Stimulated activated CD4-positive, alpha-beta T cell treated with anti-CD3 and anti-CD28 coated beads, TNF-alpha, amount 100 ng/mL, for 1 hour (primary cell): ENCODE measurements around the gene NID1.
"Not testable (repeated sequence)": the region's sequence is repeated elsewhere in the genome, so short reads cannot be mapped to it uniquely, and the experiment has no call there.

ENCODE experiments used
- DNase-seq, 3 donors: peaks; one replicate each; pipeline ENCODE4 v3.0.0-alpha.2; 2020; ENCODE audit warnings: low read depth in 3 of 3, low spot score in 1 of 3

NID1 gene

DNA sequence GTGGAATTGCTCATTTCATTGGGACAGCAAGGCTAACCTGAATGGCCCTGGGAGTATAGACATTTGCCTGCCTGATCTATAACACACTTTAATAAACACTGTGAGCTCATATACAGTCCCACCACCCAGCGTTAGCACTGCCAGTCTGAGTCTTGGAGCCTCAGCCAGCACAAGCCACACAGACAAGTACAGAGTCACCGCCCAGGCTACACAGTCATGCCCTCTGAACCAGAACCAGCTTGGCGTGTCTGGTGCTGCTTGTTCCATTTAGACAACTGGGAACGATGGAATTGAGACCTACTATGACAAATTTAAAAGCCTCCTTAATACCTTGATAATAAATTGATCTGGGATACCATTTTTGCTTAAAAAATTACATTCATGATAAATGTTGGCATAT lies 31.6 kb downstream of the NID1 start:
- no peak for DNase-seq

GRCh38 chr1:236030534-236030933 lies 34.4 kb downstream of the NID1 start:
- no peak for DNase-seq

DNA sequence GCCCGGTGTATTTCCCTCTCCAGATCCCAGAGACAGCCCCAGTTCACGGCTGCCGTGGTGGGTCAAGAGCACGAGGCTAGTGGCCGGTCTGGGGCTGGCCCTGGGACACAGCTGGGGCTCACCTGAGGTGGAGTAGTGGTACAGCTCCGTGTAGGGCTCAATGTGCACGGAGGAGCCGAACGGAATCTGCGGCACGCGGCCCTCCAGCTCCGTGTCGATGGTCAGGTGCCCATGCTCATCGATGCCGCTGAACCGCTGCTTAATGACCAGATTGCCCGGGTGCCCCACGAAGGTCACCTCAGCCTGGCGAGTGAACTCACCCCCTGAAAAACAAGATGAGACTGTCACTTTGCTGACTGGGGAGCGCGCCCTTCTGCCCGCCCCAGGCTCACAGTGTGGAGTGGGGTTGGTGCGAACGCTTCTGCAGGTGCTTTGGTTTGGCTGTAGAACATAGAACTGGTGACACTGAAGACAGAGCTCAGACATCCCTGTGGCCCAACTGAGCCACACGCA lies 35.4 kb downstream of the NID1 start:
- no peak for DNase-seq

- no peak for DNase-seq
Observed at GRCh38 chr1:236027104-236027503, 37.8 kb downstream of the NID1 start.

DNA sequence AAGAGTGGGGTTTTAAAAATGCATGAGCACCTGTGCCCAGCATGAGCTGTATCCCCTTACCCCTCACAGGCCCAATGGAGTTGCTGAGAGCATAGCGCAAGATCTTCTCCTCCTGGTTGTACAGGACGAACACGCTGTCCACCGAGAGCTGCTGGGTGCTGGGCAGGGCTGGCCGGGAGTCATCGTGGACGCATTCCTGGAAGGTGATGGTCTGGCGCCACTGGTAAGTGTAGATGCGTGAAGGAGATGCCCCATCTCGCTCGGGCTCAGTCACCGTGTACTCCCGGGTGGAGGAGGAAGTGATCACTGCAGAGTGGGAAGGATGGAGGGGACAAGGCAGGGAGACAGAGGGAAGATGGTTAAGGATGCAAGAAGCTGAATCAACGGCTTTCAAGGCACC lies 39.1 kb downstream of the NID1 start:
- no peak for DNase-seq

DNA sequence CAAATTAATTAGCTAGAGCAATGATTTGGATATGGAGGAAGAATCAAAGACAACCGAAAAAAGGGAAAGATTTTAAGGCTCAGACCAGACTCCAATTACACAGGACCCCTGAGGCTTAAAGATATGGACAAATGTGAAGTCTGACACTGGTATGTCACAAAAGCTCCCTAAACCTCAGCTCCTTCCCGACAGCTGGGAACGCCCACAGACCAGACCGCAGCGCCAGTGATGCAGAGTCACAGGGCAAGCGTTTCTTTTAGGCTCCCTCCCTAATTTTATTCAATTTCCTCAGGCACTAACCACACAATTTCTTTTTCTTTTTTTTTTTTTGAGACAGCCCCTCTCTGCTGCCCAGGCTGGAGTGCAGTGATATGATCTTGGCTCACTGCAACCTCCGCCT lies 40.2 kb downstream of the NID1 start:
- no peak for DNase-seq

GRCh38 chr1:236023926-236024565 lies 40.8 kb downstream of the NID1 start:
- DNase-seq: no peak

- no peak for DNase-seq
Observed at GRCh38 chr1:236021424-236022135, 43.3 kb downstream of the NID1 start.

GRCh38 chr1:236020359-236021219 lies 44.3 kb downstream of the NID1 start:
- no peak for DNase-seq

- no peak for DNase-seq
Observed at GRCh38 chr1:236018885-236019453, 45.9 kb downstream of the NID1 start.

GRCh38 chr1:236016782-236017400 lies 48.0 kb downstream of the NID1 start:
- no peak for DNase-seq

DNA sequence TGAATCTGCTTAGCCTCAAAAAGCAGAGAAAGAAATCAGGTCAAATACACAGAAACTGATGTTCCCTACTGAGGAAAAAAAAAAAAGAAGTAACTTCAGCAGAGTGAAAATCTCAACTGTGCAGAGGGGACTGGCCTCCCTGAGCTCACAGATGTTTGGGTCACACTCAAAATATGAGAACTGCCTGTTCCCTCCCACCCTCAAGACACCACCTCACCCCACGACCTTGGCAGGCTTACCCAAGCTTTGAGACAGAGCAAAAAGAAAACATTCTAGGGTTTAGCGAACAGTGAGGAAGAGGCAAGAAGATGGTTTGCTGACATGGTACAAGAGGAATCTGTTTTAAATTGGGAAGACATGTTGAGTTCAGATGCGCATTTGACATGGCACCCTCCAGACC lies 48.8 kb downstream of the NID1 start:
- no peak for DNase-seq

- DNase-seq: no peak
Observed at GRCh38 chr1:236015539-236015938, 49.4 kb downstream of the NID1 start.

- DNase-seq: no peak
Observed at GRCh38 chr1:236013330-236013729, 51.6 kb downstream of the NID1 start.

- DNase-seq: no peak
Observed at GRCh38 chr1:236011641-236012040, 53.2 kb downstream of the NID1 start.

DNA sequence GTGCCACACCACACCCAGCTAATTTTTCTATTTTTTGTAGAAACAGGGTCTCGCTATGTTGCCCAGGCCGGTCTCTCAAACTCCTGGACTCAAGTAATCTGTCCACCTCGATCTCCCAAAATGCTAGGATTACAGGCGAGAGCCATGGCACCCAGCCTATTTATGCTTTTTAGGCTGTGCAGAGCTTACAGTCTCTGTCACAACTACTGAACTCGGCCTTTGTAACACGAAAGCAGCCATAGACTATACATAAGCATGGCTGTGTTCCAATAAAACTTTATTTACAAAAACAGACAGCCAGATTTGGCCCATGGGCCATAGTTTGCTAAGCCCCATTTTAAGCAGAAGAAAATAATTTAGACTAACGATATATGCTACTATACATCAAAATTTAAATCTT lies 54.4 kb downstream of the NID1 start:
- no peak for DNase-seq

GRCh38 chr1:236009857-236010256 lies 55.0 kb downstream of the NID1 start:
- no peak for DNase-seq

DNA sequence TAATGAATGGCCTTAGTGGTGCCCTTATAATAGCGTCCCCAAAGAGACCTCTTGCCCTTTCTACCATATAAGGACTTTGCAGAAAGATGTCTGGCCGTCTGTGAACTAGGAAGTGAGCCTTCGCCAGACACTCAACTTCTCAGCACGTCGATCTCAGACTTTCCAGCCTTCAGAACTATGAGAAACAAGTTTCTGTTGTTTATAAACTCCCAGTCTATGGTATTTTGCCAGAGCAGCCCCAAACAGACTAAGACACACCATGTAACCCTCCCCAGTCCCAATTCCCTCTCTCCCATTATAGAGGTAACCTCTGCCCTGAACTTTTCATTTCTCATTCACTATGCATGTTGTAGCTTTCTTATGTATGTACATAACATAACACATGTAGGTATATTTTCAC lies 55.7 kb downstream of the NID1 start:
- no peak for DNase-seq

GRCh38 chr1:236007781-236008180 lies 57.1 kb downstream of the NID1 start:
- no peak for DNase-seq

GRCh38 chr1:236003058-236003457 lies 61.8 kb downstream of the NID1 start:
- DNase-seq: not testable (repeated sequence)

DNA sequence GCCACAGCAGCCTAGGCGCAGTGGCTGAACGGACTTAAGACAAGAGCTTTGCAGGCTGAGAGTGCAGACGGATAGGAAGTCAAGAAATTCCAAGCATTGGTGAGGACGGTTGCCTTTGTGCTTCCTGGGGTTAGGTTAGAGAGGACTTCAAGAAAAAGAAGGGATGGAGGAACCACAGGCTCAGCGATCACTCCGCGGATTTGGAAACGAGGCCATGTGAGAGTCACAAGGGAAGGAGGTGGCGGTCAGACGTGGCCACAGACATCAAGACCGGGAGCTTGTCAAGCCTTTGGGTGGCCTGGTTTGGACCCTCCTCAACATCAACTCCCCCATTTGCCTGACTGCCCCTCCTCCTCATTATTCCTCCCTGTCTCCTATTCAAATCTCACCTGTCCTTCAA lies 62.3 kb downstream of the NID1 start:
- no peak for DNase-seq
